ENCODE measurements around the gene ATP1A1. TPM values are rescaled to one million over a fixed set of nuclear protein-coding genes. Genes with fewer than 3 reads are reported as not detected.

ATP1A1 gene
- total RNA-seq, 4 donors from 2014 or later = 88.5 to 222 (median 156) TPM

DNA sequence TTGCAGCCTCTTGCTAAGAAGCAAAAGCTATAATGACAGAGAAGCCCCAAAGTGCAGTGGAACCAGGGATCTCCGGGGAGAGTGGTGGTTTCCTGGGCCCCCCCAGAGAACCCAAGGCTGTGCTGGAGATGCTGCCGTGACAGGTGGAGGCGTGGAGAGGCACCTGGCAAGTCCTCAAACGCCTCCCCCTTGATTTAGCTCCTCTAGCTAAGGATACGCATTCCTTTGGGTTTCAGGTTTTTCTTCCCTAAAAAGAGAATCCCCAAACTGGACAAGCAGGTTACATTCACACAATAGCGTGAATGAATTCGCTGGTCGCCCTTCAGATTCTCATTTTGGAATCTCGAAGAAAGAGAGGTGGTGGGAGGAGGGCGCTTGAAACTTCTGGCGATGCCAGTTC, 853 bp upstream of the ATP1A1 start:
- TF ChIP-seq, protein P1, sequence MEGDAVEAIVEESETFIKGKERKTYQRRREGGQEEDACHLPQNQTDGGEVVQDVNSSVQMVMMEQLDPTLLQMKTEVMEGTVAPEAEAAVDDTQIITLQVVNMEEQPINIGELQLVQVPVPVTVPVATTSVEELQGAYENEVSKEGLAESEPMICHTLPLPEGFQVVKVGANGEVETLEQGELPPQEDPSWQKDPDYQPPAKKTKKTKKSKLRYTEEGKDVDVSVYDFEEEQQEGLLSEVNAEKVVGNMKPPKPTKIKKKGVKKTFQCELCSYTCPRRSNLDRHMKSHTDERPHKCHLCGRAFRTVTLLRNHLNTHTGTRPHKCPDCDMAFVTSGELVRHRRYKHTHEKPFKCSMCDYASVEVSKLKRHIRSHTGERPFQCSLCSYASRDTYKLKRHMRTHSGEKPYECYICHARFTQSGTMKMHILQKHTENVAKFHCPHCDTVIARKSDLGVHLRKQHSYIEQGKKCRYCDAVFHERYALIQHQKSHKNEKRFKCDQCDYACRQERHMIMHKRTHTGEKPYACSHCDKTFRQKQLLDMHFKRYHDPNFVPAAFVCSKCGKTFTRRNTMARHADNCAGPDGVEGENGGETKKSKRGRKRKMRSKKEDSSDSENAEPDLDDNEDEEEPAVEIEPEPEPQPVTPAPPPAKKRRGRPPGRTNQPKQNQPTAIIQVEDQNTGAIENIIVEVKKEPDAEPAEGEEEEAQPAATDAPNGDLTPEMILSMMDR (IDR thresholded peaks at IDR 0.05; ENCODE audit: low read depth) = no peak

DNA sequence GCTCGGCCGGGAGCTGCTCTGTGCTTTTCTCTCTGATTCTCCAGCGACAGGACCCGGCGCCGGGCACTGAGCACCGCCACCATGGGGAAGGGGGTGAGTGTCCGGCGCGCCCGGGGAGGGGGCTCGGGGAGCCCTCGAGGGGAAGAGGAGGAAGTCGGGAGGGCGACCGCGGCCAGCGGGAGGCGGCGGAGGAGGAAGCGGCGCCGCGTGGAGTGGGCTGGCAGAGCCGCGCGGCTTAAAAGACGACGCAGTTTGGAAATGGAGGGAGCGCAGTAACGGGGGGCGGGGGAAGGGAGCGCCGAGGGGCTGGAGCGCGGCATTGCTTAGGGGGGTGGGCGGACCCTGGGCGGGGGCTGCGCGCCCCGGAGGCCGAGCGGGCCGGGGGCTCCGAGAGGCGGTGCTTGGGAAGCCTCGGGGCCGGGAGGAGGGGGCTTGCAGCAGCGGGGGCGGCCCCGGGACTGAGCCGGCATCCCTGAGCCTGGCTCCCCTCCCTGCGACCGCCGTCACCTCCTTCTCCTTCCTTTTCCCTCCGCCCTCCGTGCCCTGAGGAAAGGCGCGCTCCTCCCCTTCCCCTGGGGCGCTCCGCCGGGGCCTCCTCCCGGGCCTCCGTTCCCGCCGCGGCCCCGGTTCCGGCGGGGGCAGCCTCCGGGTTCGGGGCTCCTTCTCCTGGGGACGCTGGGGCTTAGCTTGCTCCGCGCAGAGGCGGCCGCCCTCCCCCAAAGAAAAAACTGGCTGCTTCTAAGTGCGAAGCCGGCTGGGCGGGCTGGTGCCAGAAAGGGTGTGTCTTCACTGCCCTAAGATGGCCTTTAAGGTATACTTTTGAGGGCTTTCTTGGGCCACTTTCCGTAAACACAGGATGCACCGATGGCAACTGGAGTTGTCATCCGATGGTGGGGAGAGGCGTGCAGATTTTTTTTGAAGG, 648 bp downstream of the ATP1A1 start:
- TF ChIP-seq, protein P1 (IDR thresholded peaks at IDR 0.05; ENCODE audit: low read depth) = no peak

DNA sequence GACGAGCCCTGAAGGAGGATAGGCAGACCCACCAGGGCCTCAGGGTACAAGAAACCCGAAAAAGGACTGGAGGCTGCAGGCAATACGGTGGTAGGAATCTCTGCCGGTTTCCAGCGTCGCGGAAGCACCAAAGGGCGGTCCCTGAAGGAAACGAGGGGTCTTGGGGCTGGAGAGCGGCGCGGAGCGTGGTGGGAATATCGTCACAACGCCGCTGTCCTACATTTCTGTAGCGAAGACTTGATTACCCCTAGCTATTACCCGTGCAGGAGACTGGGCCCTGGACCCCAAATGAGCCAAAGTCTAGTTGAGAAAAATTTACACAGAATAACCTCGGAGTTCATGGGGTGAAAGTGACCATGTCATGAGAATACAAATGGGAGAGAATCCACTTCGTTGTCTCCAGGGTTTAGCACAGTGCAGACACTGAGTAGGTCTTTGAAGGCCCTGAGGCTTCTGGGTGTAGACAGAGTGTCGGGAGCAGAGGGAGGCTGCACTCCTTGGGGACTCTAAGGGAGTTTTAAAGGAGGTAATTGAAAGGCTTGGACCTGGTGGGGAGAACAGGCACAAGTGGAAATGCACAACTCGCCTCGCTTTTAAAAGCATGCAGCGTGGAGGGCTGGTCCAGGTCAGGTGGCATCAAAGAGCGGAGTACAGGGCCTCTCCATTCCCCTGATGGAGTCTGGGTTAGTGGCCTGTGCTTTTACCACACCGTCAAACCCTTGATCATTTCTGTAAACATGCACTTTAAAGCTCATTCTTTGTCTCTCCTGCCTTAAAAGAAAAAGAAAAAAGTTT, 1.5 kb downstream of the ATP1A1 start:
- TF ChIP-seq, protein P1 (IDR thresholded peaks at IDR 0.05; ENCODE audit: low read depth) = no peak

DNA sequence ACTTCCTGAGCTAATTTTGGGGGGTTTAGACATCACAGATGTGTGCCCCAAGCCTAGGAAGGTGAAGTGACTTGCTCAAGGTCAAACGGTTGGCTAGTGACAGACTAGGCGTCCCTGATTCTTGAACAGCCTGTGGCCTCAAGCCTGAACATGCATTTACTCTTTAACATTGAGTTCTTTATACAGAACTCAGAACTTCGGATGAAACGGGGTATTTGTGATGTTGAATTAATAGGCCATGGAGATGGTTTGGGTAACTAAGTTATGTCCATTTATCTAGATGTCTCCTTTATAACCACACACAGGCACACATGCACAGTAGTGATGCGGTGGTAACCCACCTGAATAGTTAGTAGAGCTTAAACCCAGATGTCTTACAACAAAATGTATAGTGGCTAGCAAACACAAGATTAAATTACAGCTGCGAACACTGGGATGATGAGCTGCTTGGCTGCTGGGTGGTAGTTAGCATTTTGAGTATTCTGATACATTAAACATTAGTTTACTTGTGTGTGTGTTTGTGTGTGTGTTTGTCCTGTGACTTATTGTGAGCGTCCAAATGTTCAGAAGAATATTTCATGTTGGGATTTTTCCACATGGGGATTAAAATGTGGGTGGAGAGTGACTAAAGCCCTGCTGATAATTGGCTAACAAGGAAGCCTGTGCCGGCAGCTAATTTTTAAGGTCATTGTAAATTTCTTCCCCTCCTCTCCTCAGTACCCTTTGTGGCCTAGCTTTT, 2.3 kb downstream of the ATP1A1 start:
- TF ChIP-seq, protein P1 (IDR thresholded peaks at IDR 0.05; ENCODE audit: low read depth) = no peak

DNA sequence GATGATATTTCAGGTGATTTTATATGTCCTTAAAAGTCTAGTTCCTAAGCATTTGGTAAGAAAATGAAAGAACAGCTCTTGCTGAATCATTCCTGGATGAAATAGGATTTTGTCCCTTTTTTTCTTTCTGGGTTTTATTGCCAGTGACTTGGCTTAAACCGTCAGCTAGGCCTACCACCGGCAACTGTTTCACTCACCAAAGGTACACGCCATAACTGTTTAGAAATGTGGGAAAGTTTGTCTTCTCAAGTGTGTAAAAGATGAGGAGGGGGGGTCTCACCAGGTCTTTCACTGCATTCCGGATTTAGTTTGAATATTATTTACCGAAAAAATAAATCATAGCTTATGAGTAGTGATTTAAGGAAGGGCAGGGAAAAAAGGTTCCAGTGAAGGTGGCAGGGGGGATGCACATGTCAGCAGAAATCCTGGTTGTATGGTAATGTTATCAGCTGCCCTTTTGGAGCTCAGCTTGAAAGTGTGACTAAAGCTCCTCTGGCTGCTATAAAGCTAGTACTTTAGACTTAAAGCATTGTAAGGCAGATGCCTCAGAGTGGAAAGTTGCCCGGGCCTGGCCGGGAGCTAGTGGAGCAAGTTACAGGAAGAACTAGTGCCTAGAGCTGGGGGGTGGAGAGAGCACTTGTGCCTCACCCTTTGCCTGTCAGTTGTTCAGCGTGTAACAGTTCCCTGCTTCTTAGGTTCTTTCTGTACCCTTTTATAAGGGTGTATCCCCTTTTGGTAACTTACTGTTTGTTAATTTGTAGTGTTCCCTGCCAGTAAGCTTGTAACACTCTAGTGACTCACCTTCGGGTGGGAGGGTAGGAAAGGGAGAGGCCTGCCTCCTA, 3.1 kb downstream of the ATP1A1 start:
- TF ChIP-seq, protein P1 (IDR thresholded peaks at IDR 0.05; ENCODE audit: low read depth) = no peak

DNA sequence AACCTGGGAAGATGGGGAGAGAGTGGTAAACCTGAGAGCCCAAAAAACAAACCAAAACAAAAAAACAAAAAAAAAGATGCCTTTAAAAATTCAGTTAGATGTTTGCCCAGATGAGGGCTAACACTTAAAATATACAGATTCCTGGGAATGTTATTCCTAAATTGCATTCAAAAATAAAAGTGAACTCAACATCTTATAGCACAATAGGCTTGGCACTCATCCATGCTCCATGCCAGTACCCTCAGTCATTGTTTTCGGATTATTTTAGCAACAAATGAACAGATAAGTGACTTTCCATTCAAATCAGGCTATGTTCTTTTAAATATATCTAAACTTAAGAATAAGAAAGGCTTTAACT, 3.7 kb downstream of the ATP1A1 start:
- TF ChIP-seq, protein P1 (IDR thresholded peaks at IDR 0.05; ENCODE audit: low read depth) = no peak

All from subcutaneous adipose tissue (tissue), 4 donors.